ENCODE results near the gene AHDC1.

The AHDC1 gene

DNA sequence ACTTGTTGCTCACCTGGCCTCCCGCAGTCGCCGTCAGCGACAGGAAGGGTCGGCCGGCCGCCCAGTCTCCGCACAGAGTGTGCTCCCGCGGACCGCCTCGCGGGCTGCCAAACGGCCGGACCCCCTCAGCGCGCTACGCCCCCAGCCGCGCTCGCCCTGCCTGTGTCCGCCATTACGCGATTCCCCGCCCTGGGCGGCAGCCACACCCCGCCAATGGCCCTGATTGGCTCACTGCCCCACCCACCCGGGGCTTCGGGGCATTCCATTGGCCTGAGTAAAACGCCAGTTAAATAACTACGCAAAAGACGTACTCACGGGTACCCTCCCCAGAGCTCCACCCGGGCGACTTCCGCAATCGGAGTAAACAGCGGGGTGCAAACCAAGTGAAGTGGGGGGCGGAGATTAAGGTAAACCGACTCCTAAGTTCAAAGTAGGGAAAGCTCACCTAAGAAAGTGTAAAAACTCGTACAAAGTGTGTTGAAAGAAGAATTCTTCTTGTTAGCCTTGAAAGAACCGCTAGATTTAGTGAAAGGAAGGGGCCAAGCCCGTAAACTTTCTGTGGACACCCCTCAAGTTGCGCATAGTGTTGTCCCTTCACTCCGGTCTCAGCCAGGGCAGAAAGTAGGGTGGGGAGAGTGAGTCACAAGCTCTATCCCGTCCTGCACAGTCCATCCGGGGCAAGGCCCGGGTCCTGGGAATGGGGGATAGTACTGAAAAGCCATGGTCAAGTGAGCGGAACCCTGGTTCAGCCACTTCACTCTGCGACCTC lies 113.8 kb downstream of the AHDC1 start, which contains the start of gene WASF2:
Gene WASF2, minus strand, starts transcription at position 195 of the 769 bp plus-strand sequence. CDS start 61,277 bp downstream, outside the sequence.
- DNase-seq (ENCODE audit: low read depth in 2 of 2), result peak; percentile 92 to 95

DNA sequence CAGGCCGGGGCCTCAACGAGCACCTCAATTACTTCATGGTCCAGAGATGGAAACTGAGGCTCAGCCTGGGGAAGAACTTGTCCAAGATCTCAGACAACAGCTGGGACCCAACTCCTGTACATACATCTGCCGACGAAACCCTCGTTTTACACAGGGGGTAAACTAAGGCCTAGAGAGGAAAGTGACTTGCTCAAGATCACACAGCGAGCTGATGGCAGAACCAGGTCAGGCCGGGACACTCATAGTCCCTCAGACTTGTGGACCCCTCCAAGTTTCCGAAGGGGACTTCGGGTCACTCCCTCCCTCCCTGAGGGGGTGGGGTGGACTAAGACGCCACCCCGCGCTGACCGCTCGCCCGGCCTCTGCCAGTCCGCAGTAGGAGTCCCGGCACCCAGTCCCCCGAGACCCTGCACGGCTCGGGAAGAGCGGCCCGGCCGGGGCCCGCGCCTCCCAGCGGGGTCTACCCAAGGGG lies 114.4 kb downstream of the AHDC1 start:
- no peak for DNase-seq (ENCODE audit: low read depth in 2 of 2)

DNA sequence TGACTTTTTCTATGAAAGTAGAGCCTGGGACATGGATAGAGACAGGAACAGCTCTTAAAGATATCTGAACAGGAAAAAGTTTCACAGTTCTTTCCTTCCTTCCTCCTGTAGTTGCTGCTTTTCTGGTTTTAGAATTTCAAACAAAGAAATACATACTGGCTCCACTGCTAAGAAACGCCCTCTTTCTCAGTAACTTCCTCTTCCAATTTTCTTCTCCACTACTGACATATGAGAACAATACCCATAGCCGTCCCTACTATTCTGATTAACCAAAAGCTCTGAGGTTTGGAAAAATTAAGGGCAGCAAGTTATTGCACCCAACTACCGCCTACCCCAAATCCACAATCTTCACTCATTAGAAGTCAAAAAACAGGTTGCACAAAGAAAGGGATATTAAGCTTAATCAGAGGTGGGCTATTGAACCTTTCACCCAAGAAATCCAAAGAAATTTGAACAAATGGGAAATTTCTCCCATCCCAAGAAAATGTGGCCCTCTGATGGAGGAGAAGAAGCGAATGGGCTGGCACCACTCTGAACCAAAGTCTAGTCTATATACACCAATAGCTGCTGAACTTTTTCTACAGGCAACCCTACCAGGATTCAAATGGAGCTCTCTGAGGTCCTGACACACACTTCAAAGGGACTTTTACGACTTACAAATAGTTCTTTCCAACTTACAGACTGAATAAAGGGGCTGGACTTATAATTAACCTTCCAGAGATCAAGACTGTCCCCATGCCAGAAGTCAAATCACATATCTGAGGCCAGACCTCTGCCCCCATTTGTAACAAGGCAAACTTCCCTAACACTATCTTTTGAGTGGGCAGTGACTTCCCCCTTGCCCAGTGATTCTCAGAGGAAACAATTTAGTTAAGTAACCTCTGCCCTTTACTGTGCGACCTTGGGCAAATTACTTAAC lies 115.7 kb downstream of the AHDC1 start:
- no peak for DNase-seq (ENCODE audit: low read depth in 2 of 2)

- DNase-seq (ENCODE audit: low read depth in 2 of 2), result no peak
These were observed 118.6 kb downstream of the AHDC1 start for GRCh38 chr1:27485363-27485762.

All from stimulated activated CD4-positive, alpha-beta T cell treated with anti-CD3 and anti-CD28 coated beads, Interleukin-1b, Interleukin-23, amount 100 ng/mL, for 4 hours (primary cell).